HepG2 (cell line): Measurements from ENCODE around the gene LRP5. TPM values are rescaled to one million over a fixed set of nuclear protein-coding genes. Genes with fewer than 3 reads are reported as not detected.

Source experiments
- ATAC-seq: fragments of 200-7000 bp; cut with Tn5 transposase; 3 replicates; pipeline ENCODE4 v1.9.1; 2020; ENCODE audit warnings: mild to moderate bottlenecking, moderate library complexity
- BruUV-seq: library from RNA; stranded (reverse); fragments of 400-500 nt; replicated peaks from 2 replicates; lab custom pipeline; 2021; lab: Mats Ljungman, UMichigan
- CTCF ChIA-PET: fragments of 300-600 bp; formaldehyde crosslinking; extraction: SDS; loops from one replicate; lab custom pipeline; 2021; ENCODE audit warnings: low total read pairs, inconsistent platforms, low intra/inter-chr PET ratio; lab: Yijun Ruan, JAX
- POLR2A ChIA-PET: fragments of 350-600 bp; sonication (Branson Sonifier 250); formaldehyde crosslinking; loops from one replicate; lab custom pipeline; 2020; ENCODE audit warnings: antibody characterized with exemption, inconsistent platforms; lab: Yijun Ruan, JAX
- DNase-seq: peaks from one replicate; pipeline ENCODE4 v3.0.0-alpha.2; 2015; ENCODE audit warnings: low spot score
- FAIRE-seq: peaks from 3 replicates; lab custom pipeline; 2011; peaks lifted over from hg19 to GRCh38; lab: Jason Lieb, UNC
- H2AFZ ChIP-seq: one replicate; pipeline ENCODE4 v1.6.1; 2011; ENCODE audit warnings: low read length, inconsistent platforms
- H3K27ac ChIP-seq: fragments of 300-600 bp; 3 replicates; pipeline ENCODE4 v1.8.0; 2011; ENCODE audit warnings: mixed run types, mild to moderate bottlenecking, mixed read lengths, low read length, inconsistent platforms; ENCODE audit not compliant: insufficient read depth; ENCODE audit errors: extremely low read length
- H3K27me3 ChIP-seq, 2 experiments: fragments of 200-600 bp in 1 of 2; 2 replicates in 1 of 2; 3 replicates in 1 of 2; pipeline versions ENCODE4 v1.6.0 to v1.8.0; 2011; ENCODE audit warnings: low read length in 2 of 2, mild to moderate bottlenecking in 2 of 2, moderate library complexity in 2 of 2, inconsistent platforms in 1 of 2; ENCODE audit not compliant: insufficient read depth in 2 of 2, control insufficient read depth in 1 of 2
- H3K36me3 ChIP-seq, 2 experiments: fragments of 200-600 bp in 1 of 2; replicated peaks in 1 of 2; 2 replicates in 1 of 2; 3 replicates in 1 of 2; pipeline versions ENCODE4 v1.5.1 to v1.8.0; 2011; ENCODE audit warnings: low read length in 2 of 2, inconsistent platforms in 1 of 2; ENCODE audit not compliant: insufficient read depth in 2 of 2, control insufficient read depth in 1 of 2
- H3K4me1 ChIP-seq: 2 replicates; pipeline ENCODE4 v1.5.1; 2012; ENCODE audit warnings: low read length, inconsistent platforms; ENCODE audit not compliant: insufficient read depth
- H3K4me2 ChIP-seq: 2 replicates; pipeline ENCODE4 v1.6.0; 2011; ENCODE audit warnings: low read depth, low read length, inconsistent platforms
- H3K4me3 ChIP-seq, 3 experiments: fragments of 200-600 bp in 1 of 3; sonication (generic), shearing (Covaris generic) in 1 of 3; replicated peaks in 1 of 3; 2 replicates each; pipeline ENCODE4 v1.5.1; 2011 to 2016; ENCODE audit warnings: low read length in 3 of 3, inconsistent platforms in 2 of 3, low read depth in 2 of 3, mild to moderate bottlenecking in 2 of 3, control low read depth in 1 of 3, mixed read lengths in 1 of 3; ENCODE audit not compliant: insufficient read depth in 1 of 3
- H3K79me2 ChIP-seq: one replicate; pipeline ENCODE4 v1.6.1; 2011; ENCODE audit warnings: low read length, inconsistent platforms; ENCODE audit not compliant: insufficient read depth
- H3K9ac ChIP-seq: 2 replicates; pipeline ENCODE4 v1.6.0; 2011; ENCODE audit warnings: mild to moderate bottlenecking, low read depth, low read length, inconsistent platforms; ENCODE audit not compliant: insufficient read depth
- H3K9me3 ChIP-seq: 2 replicates; pipeline ENCODE4 v1.5.1; 2012; ENCODE audit warnings: mild to moderate bottlenecking, low read length
- H4K20me1 ChIP-seq: 2 replicates; pipeline ENCODE4 v1.6.0; 2011; ENCODE audit warnings: inconsistent platforms, mild to moderate bottlenecking, low read length, moderate library complexity; ENCODE audit not compliant: insufficient read depth
- HOXA5 ChIP-seq: sonication (generic); formaldehyde crosslinking; IDR thresholded peaks from 2 replicates; pipeline ENCODE4 v1.4.0; 2020; ENCODE audit warnings: missing genetic modification reagents
- RBM22 ChIP-seq: fragments of 200-400 bp; formaldehyde crosslinking; optimal IDR thresholded peaks from 2 replicates; pipeline ENCODE3; 2017; ENCODE audit warnings: mild to moderate bottlenecking, low read length, moderate library complexity
- WGBS: methylation state at CpG from one replicate; pipeline ENCODE4 v1.1.6; 2017; ENCODE audit warnings: low lambda C conversion rate; 5-methylcytosine and 5-hydroxymethylcytosine counted together
- in situ Hi-C: cut with HindIII; loops from 2 replicates; pipeline ENCODE4 v1.10.0; 2017; ENCODE audit warnings: low pct_unique_long_range_greater_than_20kb; ENCODE audit not compliant: extremely low pct_ligation_motif_present
- intact Hi-C: fragments of 100-400 bp; cut with micrococcal nuclease; formaldehyde crosslinking; loops from one replicate; pipeline ENCODE4 v1.10.0; 2022; ENCODE audit not compliant: unreplicated experiment
- polyA plus RNA-seq, 8 experiments: library from polyadenylated mRNA; depleted of rRNA in 3 of 8; stranded (reverse) in 7 of 8; unstranded in 1 of 8; fragments of >200 nt; fragmentation: Illumina TruSeq in 4 of 8; extraction: Trizol in 4 of 8; gene quantifications; 2 replicates each; pipeline versions ENCODE4 v1.2.1 to v1.2.3, GENCODE V29; 2011 to 2016; ENCODE audit warnings: low read depth in 4 of 8, missing spikeins in 1 of 8, mixed read lengths in 1 of 8; ENCODE audit not compliant: insufficient read depth in 1 of 8
- total RNA-seq, 5 experiments: library from RNA; depleted of rRNA; stranded (reverse); fragments of >200 nt; fragmentation: Illumina TruSeq; extraction: Trizol; gene quantifications; 2 replicates each; pipeline ENCODE4 v1.2.3, GENCODE V29; 2016; ENCODE audit warnings: low read depth in 1 of 5
- TF ChIP-seq, protein P1 (sequence below): sonication (generic); formaldehyde crosslinking; IDR thresholded peaks from 2 replicates; pipeline ENCODE4 v1.5.1; 2020; ENCODE audit warnings: missing genetic modification reagents, mild to moderate bottlenecking, borderline replicate concordance

LRP5 gene
- total and polyA plus RNA-seq, 2 of the 13 experiments (the other 11 are each of a cell fraction or from before 2014, with no cell fraction given) = 40.4 to 64.0 TPM

DNA sequence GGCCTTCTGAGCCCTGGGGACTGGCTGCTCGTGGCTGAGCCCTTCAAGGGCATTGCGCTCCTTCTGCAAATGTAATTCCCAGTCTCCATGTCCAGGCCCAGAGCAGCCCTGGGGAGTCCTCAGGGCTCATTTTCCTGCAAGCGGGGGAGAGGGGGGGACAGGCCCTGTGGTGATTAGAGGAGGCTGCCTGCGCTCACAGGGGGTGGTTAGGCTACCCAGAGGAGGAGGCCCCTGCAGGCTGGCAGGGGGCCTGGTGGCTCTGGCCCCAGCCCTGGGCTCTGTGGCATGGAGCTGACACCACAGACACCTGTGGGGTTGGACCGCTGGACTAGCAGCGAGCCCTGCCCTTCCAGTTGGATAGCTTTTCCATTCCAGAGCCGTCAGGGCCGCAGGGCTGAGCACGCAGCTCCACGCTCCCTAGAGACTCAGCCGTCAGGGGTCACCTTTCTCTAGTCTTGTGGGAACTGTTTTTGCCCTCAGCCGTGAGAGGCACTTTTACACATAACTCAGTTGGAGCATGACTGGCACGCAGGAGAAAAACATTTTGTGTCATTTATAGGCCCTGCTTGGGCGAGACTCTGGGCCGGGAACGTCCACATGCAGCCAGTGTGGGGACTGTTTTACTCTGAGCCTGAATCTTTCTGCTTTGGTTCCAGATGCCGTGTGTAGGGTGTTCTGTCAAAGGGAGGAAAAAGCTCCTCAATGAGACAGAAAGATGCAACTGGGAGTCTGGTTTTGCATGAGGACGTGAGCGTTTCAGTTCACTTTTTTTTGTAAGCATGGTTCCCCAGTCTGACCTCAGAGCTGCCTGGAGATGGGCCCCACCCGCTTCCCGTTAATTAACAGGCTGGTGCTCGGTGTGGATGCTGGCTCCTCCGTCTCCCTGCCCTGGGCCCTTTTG, 58.1 kb downstream of the LRP5 start:
- TF ChIP-seq RBM22 (peak; percentile 71), HOXA5 (CRISPR knock-in tag) (no peak)
- TF ChIP-seq, protein P1, sequence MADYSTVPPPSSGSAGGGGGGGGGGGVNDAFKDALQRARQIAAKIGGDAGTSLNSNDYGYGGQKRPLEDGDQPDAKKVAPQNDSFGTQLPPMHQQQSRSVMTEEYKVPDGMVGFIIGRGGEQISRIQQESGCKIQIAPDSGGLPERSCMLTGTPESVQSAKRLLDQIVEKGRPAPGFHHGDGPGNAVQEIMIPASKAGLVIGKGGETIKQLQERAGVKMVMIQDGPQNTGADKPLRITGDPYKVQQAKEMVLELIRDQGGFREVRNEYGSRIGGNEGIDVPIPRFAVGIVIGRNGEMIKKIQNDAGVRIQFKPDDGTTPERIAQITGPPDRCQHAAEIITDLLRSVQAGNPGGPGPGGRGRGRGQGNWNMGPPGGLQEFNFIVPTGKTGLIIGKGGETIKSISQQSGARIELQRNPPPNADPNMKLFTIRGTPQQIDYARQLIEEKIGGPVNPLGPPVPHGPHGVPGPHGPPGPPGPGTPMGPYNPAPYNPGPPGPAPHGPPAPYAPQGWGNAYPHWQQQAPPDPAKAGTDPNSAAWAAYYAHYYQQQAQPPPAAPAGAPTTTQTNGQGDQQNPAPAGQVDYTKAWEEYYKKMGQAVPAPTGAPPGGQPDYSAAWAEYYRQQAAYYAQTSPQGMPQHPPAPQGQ = no peak
- TF ChIP-seq, all 625 proteins: peak for 1
- H3K4me2 ChIP-seq = no peak overlapping the region
- no peak overlapping the region for H3K4me3 ChIP-seq
- peaks cover 40% of the 10 kb centered on the region for H4K20me1 ChIP-seq
- DNase-seq (no peak), ATAC-seq (no peak), FAIRE-seq (no peak)
- H3K36me3 ChIP-seq = peaks cover 27 to 54% of the 10 kb centered on the region in 2 experiments; a peak in 4 of 5 replicates
- WGBS = 96% methylated on average over 14 of the region's 23 CpGs
- peaks cover 8% of the 10 kb centered on the region for H3K79me2 ChIP-seq
- no peak overlapping the region for H3K27ac ChIP-seq
- no peaks in the 10 kb centered on the region for H3K27me3 ChIP-seq
- no peak overlapping the region for H2AFZ ChIP-seq
- in situ Hi-C loops (no loop called here), intact Hi-C loops (loop anchor here (5.0 kb wide), 1 partner anchor 53 kb away; no protein-coding TSS in a partner anchor)
- CTCF ChIA-PET = no interaction called here
- POLR2A ChIA-PET = no interaction called here
- H3K9ac ChIP-seq = no peak overlapping the region
- BruUV-seq = no TSS peak
- peaks cover 40% of the 10 kb centered on the region for H3K4me1 ChIP-seq
- H3K9me3 ChIP-seq = no peaks in the 10 kb centered on the region
